Head of caudate nucleus (tissue), 42 donors: ENCODE results near the gene MAP3K8.

Experiments
- DNase-seq, 42 donors: peaks; one replicate each; pipeline versions ENCODE4 v3.0.0 to v3.0.0-alpha.2; 2020 to 2021; ENCODE audit warnings: mixed read lengths in 7 of 42
- intact Hi-C: fragments of 100-400 bp; cut with DNase I; formaldehyde crosslinking; loops from one replicate; pipeline ENCODE4 v1.15.0; 2022

MAP3K8 gene

GRCh38 chr10:30433730-30434272 lies at the start of gene MAP3K8:
TSS of gene MAP3K8 (plus strand) at chr10:30434184. CDS start at chr10:30438939, 4,755 bp downstream.
- intact Hi-C loops = no loop called here
- DNase-seq = peak; percentile 42 to 93 (median 84)

DNA sequence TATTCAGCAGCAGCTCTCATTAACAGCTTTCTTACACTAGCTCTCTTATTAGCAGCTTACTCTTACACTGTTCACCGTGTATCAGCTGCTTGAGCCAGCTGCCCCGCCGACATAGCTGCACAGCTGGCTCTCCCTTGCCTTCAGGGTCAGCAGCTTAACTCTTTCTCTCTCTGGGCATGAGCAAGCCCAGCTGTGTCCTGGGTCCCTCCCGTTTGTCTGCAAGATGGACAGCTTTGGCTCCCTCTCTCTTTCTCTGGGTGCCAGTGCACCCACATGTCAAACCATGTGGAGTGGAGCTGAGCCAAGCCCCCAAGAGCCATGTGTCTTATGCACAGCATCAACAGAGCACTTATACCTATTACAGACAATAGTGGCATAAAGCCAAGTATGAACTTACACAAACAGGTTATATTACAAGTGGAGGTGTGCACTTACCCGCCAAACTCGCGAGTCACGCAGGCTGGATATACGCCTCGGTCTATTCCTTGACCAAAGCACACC lies 49.2 kb upstream of the MAP3K8 start:
- DNase-seq = peak in 12 of 42 donors; percentile 3 to 43 (median 16)
- intact Hi-C loops = no loop called here

DNA sequence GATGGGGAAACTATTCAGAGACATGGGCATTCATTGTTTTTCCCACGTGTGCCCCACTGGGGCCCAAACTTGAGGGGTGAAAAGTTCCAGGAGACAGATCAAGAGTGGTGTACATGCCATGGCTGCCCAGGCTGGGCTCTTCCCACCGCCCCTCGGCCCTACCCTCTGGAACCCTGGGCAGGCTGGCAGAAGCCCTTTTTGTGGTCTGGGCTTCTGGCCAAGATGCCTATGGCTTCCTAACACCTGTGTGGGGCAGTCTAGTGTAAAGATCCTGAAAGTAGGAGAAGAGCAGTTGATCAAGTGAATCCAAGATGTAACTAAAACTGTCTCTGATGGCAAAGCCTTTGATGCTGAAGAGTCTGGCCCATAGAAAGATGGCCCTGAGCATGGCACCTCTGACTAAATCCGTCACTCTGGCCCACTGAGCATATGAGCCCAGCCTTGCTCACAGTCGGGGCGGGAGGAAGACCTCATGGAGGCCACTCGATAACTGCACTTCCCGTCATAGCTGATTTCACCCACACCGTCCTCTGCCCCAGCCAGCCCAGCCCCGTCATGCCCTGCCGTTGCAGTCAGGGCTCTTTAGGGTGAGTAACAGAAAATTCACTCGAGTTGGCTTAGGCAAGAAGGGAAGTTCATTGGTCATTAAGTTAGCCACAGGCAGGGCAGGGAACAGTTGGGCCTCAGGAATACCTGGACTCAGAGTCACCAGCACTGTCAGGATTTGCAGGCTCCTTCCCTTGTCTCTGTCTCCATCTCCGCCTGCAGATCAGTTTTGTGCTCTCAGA lies 47.0 kb upstream of the MAP3K8 start:
- intact Hi-C loops = no loop called here
- peak in 1 of 42 donors; percentile 29 for DNase-seq

GRCh38 chr10:30387646-30388243 lies 46.2 kb upstream of the MAP3K8 start:
- intact Hi-C loops = no loop called here
- DNase-seq = no peak

GRCh38 chr10:30389543-30389942 lies 44.4 kb upstream of the MAP3K8 start:
- DNase-seq = no peak
- intact Hi-C loops = no loop called here

DNA sequence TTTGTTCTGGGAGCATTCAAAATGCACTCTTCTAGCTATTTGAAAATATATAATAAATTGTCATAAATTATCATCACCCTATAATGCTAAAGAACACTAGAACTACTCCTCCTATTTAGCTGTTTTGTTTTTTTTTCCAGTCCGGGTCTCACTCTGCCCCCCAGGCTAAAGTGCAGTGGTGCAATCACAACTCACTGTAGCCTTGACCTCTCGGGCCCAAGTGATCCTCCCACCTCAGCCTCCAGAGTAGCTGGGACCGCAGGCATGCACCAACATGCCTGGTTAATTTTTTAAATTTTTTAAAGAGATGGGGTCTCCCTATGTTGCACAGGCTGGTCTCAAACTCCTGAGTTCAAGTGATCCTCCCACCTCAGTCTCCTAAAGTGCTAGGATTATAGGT lies 43.8 kb upstream of the MAP3K8 start:
- intact Hi-C loops = loop anchor here (5.0 kb wide), 1 partner anchor 142 kb away; no protein-coding TSS in a partner anchor
- no peak for DNase-seq

- intact Hi-C loops = loop anchor here (5.0 kb wide), 1 partner anchor 141 kb away; no protein-coding TSS in a partner anchor
- DNase-seq = no peak
Measured at GRCh38 chr10:30391266-30391665, 42.7 kb upstream of the MAP3K8 start.

DNA sequence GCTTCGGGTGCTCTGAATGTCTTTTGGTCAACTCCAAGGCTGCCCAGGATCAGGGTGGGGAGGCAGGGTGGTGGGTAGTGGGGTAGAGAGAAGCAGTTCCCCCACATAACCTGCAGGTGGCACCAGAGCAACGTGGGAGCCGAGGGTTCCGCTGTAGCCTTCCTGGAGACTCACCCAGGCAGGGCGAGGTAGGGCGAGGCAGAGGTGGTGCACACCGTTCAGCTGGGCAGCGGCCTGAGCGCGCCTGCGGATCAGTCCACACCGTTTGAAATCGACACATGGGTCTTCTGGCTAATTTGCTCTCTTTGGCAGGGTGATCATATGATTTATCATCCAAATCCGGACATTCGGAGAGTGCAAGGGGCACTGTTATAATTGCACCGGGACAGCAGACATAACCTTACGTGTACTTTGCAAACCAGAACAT lies 41.4 kb upstream of the MAP3K8 start:
- intact Hi-C loops = loop anchor here (5.0 kb wide), 1 partner anchor 140 kb away; no protein-coding TSS in a partner anchor
- peak; percentile 26 to 88 (median 72) for DNase-seq

GRCh38 chr10:30396293-30396692 lies 37.7 kb upstream of the MAP3K8 start:
- intact Hi-C loops = no loop called here

GRCh38 chr10:30396698-30397097 lies 37.3 kb upstream of the MAP3K8 start:
- intact Hi-C loops = no loop called here
- no peak for DNase-seq

More at GRCh38 chr10:30396293-30396692, 37.7 kb upstream of the MAP3K8 start:
- no peak for DNase-seq

DNA sequence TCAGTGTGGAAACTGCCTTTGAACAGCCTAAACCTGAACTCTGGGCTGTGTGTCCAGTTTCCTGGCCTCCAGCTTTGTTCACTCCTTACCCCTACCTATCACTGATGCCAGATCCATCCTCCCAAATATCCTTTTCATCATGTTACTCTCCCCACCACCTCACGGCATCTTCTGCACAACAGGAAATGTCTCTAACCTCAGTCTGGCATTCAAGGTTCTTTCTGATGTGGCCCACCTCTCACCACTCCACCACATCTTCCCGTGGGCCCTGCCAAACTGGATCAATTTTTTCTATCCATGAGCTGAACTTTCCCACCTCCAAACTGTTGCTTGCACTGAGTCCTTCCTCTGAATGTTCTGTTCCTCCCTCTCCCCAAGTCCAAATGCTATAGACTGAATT lies 35.8 kb upstream of the MAP3K8 start:
- DNase-seq = no peak
- intact Hi-C loops = no loop called here

- intact Hi-C loops = no loop called here
- no peak for DNase-seq
Measured at GRCh38 chr10:30398788-30399187, 35.2 kb upstream of the MAP3K8 start.

DNA sequence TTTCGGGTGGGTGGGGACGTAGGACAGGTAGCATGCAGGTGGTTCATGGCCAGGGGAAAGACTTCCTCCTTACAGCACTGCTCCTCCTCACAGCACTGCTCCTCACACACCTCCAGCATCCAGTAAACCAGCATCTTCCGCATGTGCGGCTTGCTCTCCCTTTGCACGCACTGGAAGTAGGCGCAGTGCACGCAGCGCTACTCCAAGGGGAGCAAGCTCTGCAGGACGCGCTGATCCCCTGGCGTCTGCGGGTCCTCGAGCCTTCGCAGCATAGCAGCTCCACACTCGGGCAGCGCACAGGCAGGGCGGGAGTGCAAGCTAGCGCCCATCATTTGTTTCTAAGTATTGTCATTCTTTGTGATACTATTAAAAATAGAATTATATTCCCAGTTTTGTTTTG lies 30.5 kb upstream of the MAP3K8 start:
- intact Hi-C loops = no loop called here
- no peak for DNase-seq

DNA sequence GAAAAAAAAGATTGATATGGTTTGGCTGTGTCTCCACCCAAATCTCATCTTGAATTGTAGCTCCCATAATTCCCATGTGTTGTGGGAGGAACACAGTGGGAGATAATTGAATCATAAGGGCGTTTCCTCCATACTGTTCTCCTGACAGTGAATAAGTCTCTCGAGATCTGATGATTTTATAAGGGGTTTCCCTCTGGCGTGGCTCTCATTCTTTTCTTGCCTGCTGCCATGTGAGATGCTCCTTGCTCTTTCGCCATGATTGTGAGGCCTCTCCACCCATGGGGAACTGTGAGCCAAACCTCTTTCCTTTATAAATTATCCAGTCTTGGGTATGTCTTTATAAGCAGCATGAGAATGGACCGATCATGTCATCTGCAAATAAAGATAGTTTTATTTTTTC lies 29.4 kb upstream of the MAP3K8 start:
- no peak for DNase-seq
- intact Hi-C loops = no loop called here

DNA sequence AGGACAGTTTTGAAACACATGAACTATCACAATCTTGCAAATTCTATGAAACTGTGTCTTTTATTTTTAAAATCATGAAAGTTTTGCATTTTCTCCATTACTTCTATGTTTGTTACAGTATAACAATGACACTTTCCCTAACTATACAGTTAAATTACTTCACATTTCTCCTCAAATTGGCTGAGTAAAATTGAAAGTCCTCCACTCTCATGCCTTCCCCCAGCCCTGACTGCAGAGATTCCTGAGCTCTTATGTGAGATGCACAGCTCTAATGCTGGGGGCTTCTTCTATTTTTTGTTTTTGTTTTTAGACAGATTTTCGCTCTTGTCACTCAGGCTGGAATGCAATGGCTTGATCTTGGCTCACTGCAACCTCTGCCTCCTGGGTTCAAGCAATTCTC lies 22.7 kb upstream of the MAP3K8 start:
- intact Hi-C loops = no loop called here

DNA sequence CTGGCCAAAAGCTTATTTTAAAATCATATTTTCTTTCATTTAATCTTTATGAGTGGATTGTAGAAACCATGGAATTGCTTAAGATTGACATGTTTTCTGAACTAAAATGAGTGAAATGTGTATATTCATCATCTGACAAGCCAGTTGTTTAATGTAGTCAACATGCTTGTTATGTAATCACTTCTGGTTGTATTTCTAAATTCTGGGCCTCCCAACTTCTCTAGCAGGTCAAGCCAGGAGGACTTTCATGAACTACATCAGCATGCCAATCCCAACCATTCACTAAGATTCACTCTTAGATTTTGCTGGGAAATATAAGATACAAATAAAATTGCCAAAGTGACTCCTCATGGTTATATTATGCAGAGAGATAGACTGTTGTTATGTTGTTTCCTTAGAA lies 21.1 kb upstream of the MAP3K8 start:
- no peak for DNase-seq
- intact Hi-C loops = no loop called here

More for the DNA sequence above, 22.7 kb upstream of the MAP3K8 start:
- DNase-seq = no peak

DNA sequence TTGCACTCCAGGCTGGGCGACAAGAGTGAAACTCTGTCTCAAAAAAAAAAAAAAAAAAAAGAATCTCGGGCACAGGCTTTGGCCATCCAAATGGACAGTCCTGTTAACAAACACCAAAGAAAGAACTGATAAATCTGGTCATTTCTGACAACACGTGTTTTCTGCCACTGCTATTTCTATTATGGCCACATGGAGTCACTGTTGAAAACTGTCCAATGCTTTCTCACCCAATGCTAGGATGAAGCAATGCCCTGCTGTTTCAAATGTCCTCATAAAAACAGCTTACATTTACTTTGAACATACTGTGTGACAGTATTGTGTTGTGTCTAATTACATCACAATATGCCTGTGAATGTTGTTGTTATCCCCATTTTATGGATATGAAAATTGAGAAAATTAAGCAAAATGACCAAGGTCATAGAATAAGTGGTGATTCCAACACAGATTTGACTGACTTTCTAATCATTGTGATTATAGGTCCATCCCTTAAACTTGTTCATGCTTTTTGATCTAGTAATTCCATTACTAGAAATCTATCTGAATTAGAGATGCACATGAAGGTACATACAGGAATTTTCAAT lies 19.9 kb upstream of the MAP3K8 start:
- intact Hi-C loops = no loop called here

GRCh38 chr10:30415593-30415992 lies 18.4 kb upstream of the MAP3K8 start:
- no peak for DNase-seq
- intact Hi-C loops = no loop called here

More for the DNA sequence above, 19.9 kb upstream of the MAP3K8 start:
- DNase-seq = peak in 5 of 42 donors; percentile 13 to 46 (median 22)

DNA sequence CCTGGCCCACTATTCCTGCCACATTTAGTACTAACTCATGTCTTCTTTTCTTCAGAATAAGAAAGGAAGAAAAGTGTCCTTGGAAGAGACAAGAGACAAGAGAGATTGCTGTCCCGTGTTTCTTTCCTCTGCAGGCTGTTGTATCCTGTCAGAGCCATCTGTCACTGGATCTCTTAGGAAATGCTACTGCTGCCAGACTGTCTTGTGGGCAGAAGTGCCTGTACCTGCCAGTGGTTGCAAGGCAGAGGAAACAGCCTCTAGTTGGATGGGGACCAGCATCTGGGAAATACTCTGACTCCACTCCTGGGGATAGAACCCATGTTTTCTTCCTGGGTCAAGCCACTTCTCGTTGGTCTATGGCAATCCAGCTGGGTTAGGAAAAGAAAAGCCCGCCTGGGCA lies 16.7 kb upstream of the MAP3K8 start:
- DNase-seq = no peak
- intact Hi-C loops = no loop called here

- intact Hi-C loops = no loop called here
- no peak for DNase-seq
Measured at GRCh38 chr10:30420266-30420665, 13.7 kb upstream of the MAP3K8 start.
